Natural killer cell treated with Interleukin-12 subunit alpha and Interleukin-12 subunit beta and Interleukin-15 and Interleukin-18, amount 100 ng/mL, for 72 hours (primary cell): ENCODE results near the gene GAREM2. TPM values are rescaled to one million over a fixed set of nuclear protein-coding genes. Genes with fewer than 3 reads are reported as not detected.

Experiments used
- ATAC-seq, 2 donors: fragments of 150-1000 bp; cut with Tn5 transposase in 1 of 2; sonication (Bioruptor Pico), chemical (Tn5 transposase) in 1 of 2; 2 replicates each; pipeline ENCODE4 v1.10.0; 2021
- DNase-seq: peaks from one replicate; pipeline ENCODE4 v3.0.0; 2022; ENCODE audit warnings: low spot score
- H3K27ac Mint-ChIP-seq, 2 donors: 1 replicate in 1 of 2; 2 replicates in 1 of 2; pipeline ENCODE4 v1.8.0; 2022; ENCODE audit warnings: mixed read lengths in 2 of 2, mild to moderate bottlenecking in 1 of 2, moderate library complexity in 1 of 2
- H3K27me3 Mint-ChIP-seq, 2 donors: 1 replicate in 1 of 2; 2 replicates in 1 of 2; pipeline ENCODE4 v1.8.0; 2022; ENCODE audit warnings: mixed read lengths in 2 of 2
- H3K36me3 Mint-ChIP-seq: one replicate; pipeline ENCODE4 v1.8.0; 2022; ENCODE audit warnings: mixed read lengths
- H3K4me1 Mint-ChIP-seq, 2 donors: 1 replicate in 1 of 2; 2 replicates in 1 of 2; pipeline ENCODE4 v1.8.0; 2022; ENCODE audit warnings: low read depth in 2 of 2, mixed read lengths in 2 of 2, mild to moderate bottlenecking in 1 of 2
- H3K4me3 Mint-ChIP-seq: one replicate; pipeline ENCODE4 v1.8.0; 2022; ENCODE audit warnings: mixed read lengths
- H3K9me3 Mint-ChIP-seq: 2 replicates; pipeline ENCODE4 v1.8.0; 2022; ENCODE audit warnings: mixed read lengths
- total RNA-seq, 2 donors: library from RNA; stranded (reverse); gene quantifications; one replicate each; pipeline ENCODE4 v1.2.3, GENCODE V29; 2022

The GAREM2 gene
- total RNA-seq, 2 donors from 2014 or later: 4.1 TPM

DNA sequence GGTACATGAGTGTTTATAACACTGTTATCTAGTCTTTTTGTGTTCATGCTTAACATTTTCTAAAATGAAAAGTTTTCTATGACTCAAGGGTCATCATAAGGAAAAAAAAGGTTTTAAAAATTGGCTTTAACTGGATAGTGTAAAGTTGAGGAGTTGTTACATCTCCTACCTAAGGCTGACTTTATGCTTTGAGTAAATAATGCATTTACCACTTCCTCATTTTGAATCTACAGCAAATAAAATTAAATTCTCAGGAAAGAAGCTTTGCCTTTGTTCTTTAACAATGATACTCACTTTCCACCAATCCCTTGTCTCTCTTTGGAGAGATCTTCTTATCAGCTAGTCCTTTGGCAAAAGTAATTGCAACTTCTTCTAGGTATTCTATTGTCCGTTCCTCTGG, 41.9 kb downstream of the GAREM2 start:
- DNase-seq (no peak), ATAC-seq (no peak)
- Mint-ChIP-seq H3K4me3 (no peak overlapping the region), H3K27ac (no peak overlapping the region), H3K9me3 (no peaks in the 10 kb centered on the region), H3K36me3 (peaks cover 35% of the 10 kb centered on the region), H3K4me1 (peaks cover 3 to 5% of the 10 kb centered on the region in 2 donors), H3K27me3 (no peaks in the 10 kb centered on the region)

DNA sequence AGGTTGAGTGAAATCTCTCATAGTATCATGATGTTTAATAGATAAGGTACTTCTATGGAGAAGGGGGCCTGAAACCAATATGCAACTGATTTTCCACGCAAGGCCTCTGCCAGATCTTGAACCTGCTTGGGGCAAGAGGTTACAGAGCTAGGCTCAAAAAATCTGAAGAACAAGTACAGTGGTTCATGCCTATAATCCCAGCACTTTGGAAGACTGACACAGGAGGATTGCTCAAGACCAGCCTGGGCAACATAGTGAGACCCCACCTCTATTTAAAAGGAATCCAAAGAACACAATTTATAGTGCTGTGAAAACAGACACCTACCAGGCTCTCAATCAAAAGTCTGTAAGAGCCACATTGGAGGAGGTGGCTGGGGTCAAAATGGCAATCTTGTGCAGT, 42.9 kb downstream of the GAREM2 start:
- DNase-seq: no peak
- Mint-ChIP-seq H3K27ac (no peak overlapping the region), H3K27me3 (no peaks in the 10 kb centered on the region), H3K9me3 (no peaks in the 10 kb centered on the region), H3K36me3 (peaks cover 35% of the 10 kb centered on the region), H3K4me1 (peaks cover 3 to 5% of the 10 kb centered on the region in 2 donors), H3K4me3 (no peak overlapping the region)
- ATAC-seq: no peak

GRCh38 chr2:26216587-26216986, 43.7 kb downstream of the GAREM2 start:
- H3K4me3 Mint-ChIP-seq: no peak overlapping the region
- peaks cover 33% of the 10 kb centered on the region for H3K36me3 Mint-ChIP-seq
- H3K27ac Mint-ChIP-seq: no peak overlapping the region
- no peak for DNase-seq
- H3K4me1 Mint-ChIP-seq: peaks cover 3 to 5% of the 10 kb centered on the region in 2 donors
- no peaks in the 10 kb centered on the region for H3K9me3 Mint-ChIP-seq
- no peak for ATAC-seq
- no peaks in the 10 kb centered on the region for H3K27me3 Mint-ChIP-seq

GRCh38 chr2:26217720-26218119, 44.8 kb downstream of the GAREM2 start:
- H3K4me1 Mint-ChIP-seq: peaks cover 3 to 5% of the 10 kb centered on the region in 2 donors
- no peak overlapping the region for H3K4me3 Mint-ChIP-seq
- no peak overlapping the region for H3K27ac Mint-ChIP-seq

GRCh38 chr2:26223018-26223417, 50.1 kb downstream of the GAREM2 start:
- Mint-ChIP-seq H3K36me3 (no peaks in the 10 kb centered on the region), H3K9me3 (no peaks in the 10 kb centered on the region), H3K27me3 (no peaks in the 10 kb centered on the region), H3K4me1 (no peaks in the 10 kb centered on the region), H3K27ac (peak overlapping the region in 1 of 2 donors; percentile 17), H3K4me3 (no peak overlapping the region)
- ATAC-seq: no peak
- no peak for DNase-seq

More at GRCh38 chr2:26217720-26218119, 44.8 kb downstream of the GAREM2 start:
- Mint-ChIP-seq H3K36me3 (peaks cover 26% of the 10 kb centered on the region), H3K27me3 (no peaks in the 10 kb centered on the region), H3K9me3 (no peaks in the 10 kb centered on the region)
- DNase-seq (no peak), ATAC-seq (no peak)

- Mint-ChIP-seq H3K9me3 (no peaks in the 10 kb centered on the region), H3K27me3 (no peaks in the 10 kb centered on the region), H3K27ac (no peak overlapping the region), H3K4me3 (no peak overlapping the region), H3K36me3 (no peaks in the 10 kb centered on the region), H3K4me1 (no peaks in the 10 kb centered on the region)
- ATAC-seq (no peak), DNase-seq (no peak)
Observed at GRCh38 chr2:26224095-26224494, 51.2 kb downstream of the GAREM2 start.

DNA sequence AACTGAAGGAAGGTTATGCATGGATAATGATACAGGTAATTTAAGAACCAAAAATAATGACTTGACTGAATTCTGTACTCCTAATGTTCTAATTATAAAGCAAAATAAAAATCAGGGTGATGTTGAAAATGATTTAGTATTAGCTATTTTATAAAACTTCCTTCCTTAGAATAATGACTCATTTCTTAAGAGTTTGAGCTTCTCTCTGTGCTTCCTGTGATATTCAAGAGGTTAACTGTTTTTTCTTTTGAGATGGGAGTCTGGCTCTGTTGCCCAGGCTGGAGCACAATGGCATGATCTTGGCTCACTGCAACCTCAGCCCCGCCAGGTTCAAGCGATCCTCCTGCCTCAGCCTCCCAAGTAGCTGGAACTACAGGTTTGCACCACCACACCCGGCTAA, 56.7 kb downstream of the GAREM2 start:
- Mint-ChIP-seq H3K27ac (no peak overlapping the region), H3K36me3 (peaks cover 5% of the 10 kb centered on the region), H3K27me3 (no peaks in the 10 kb centered on the region), H3K9me3 (no peaks in the 10 kb centered on the region), H3K4me3 (no peak overlapping the region), H3K4me1 (no peaks in the 10 kb centered on the region)
- ATAC-seq (no peak), DNase-seq (no peak)

- Mint-ChIP-seq H3K36me3 (peaks cover 8% of the 10 kb centered on the region), H3K4me3 (no peak overlapping the region), H3K27me3 (no peaks in the 10 kb centered on the region), H3K4me1 (no peaks in the 10 kb centered on the region), H3K9me3 (no peaks in the 10 kb centered on the region), H3K27ac (no peak overlapping the region)
- DNase-seq: no peak
- ATAC-seq: no peak
Observed at GRCh38 chr2:26230806-26231205, 57.9 kb downstream of the GAREM2 start.

DNA sequence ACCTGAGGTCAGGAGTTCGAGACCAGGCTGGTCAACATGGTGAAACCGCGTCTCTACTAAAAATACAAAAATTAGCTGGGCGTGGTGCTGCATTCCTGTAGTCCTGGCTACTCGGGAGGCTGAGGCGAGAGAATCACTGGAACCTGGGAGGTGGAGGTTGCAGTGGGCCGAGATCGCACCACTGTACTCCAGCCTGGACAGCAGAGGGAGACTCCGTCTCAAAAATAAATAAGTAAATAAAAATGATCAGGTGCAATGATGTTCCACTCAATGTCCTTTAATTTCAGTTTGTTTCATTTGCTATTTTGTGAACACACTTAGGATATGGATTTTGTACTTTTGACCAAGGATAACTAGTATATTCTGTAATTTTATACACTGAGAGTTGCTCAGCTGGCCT, 62.2 kb downstream of the GAREM2 start:
- ATAC-seq: no peak
- no peaks in the 10 kb centered on the region for H3K9me3 Mint-ChIP-seq
- no peak overlapping the region for H3K4me3 Mint-ChIP-seq
- H3K4me1 Mint-ChIP-seq: peaks cover 4 to 9% of the 10 kb centered on the region in 2 donors
- H3K27me3 Mint-ChIP-seq: no peaks in the 10 kb centered on the region
- H3K36me3 Mint-ChIP-seq: peaks cover 13% of the 10 kb centered on the region
- no peak for DNase-seq
- no peak overlapping the region for H3K27ac Mint-ChIP-seq

GRCh38 chr2:26237868-26238267, 65.0 kb downstream of the GAREM2 start:
- no peak for ATAC-seq
- Mint-ChIP-seq H3K27ac (no peak overlapping the region), H3K27me3 (no peaks in the 10 kb centered on the region), H3K9me3 (no peaks in the 10 kb centered on the region), H3K4me3 (no peak overlapping the region), H3K4me1 (peaks cover 16 to 30% of the 10 kb centered on the region in 2 donors), H3K36me3 (peaks cover 13% of the 10 kb centered on the region)
- DNase-seq: no peak

DNA sequence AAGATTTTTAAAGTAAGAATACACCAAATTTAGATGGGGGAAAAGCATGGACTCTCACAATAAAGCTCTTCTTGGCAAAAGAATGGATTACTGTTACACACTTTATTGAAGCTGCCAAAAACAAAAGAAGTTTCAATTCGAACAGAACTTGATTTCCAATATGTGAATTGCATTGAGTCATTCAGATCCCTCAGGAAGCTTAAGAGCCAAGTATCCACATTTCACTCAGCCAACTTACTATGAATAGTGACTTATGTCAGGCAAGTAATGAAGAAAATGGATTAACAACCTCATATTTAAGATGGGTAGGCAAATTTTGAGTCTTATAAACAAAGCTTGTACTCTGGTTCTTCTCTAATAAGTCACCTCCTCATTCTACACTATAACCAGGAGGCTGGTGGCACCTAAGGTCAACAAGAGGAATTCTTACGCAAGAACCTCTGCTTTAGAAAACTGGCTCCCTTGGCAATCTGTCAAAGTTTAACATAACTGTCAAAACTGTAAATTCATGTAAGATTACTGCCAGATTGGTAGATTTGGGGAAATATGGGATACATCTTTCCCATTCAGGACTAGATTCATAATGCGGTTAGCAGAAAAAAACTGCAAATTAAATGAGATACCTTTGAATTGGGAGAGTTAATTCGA, 65.5 kb downstream of the GAREM2 start:
- H3K36me3 Mint-ChIP-seq: peaks cover 10% of the 10 kb centered on the region
- no peak overlapping the region for H3K27ac Mint-ChIP-seq
- DNase-seq (no peak), ATAC-seq (no peak)
- no peaks in the 10 kb centered on the region for H3K27me3 Mint-ChIP-seq
- no peaks in the 10 kb centered on the region for H3K9me3 Mint-ChIP-seq
- no peak overlapping the region for H3K4me3 Mint-ChIP-seq
- H3K4me1 Mint-ChIP-seq: peaks cover 21 to 35% of the 10 kb centered on the region in 2 donors

Other genes with a start within 250 kb of the GAREM2 start
- gene KIF3C, start 190.6 kb upstream of the GAREM2 start, total RNA-seq: 1 to 10 TPM in 1 of 2 donors, under 1 TPM in 1; 0.93 to 2.5 TPM
- gene RAB10, start 139.0 kb upstream of the GAREM2 start, total RNA-seq: 100 to 1,000 TPM in 1 of 2 donors, 10 to 100 TPM in 1; 92.2 to 126 TPM
- gene HADHA, start 71.5 kb downstream of the GAREM2 start, total RNA-seq: 100 to 1,000 TPM in 1 of 2 donors, 10 to 100 TPM in 1; 80.4 to 108 TPM
- 10 to 100 TPM; 49.1 to 58.1 TPM for gene HADHB, start 71.9 kb downstream of the GAREM2 start, total RNA-seq
- gene SELENOI, start 173.1 kb downstream of the GAREM2 start, total RNA-seq: 10 to 100 TPM; 38.5 to 64.0 TPM
- gene ADGRF3, start 173.7 kb downstream of the GAREM2 start, total RNA-seq: 1 to 10 TPM; 2.1 to 7.4 TPM
- not detected for gene DRC1, start 228.8 kb downstream of the GAREM2 start, total RNA-seq